Activated B cell treated with CpG ODN at 0.5 μM for 24 hours (primary cell): ENCODE data around the gene EIF2A. TPM values are rescaled to one million over a fixed set of nuclear protein-coding genes. Genes with fewer than 3 reads are reported as not detected.

ENCODE experiments used
- ATAC-seq: fragments of 200-7000 bp; cut with Tn5 transposase; one replicate; pipeline ENCODE4 v1.10.0; 2021; ENCODE audit warnings: low read depth, mild to moderate bottlenecking, moderate library complexity
- CTCF ChIA-PET: fragments of 350-600 bp; sonication (Branson Sonifier 250); formaldehyde crosslinking; loops from one replicate; lab custom pipeline; 2021; ENCODE audit warnings: antibody characterized with exemption; lab: Charles Lee
- POLR2A ChIA-PET: fragments of 350-600 bp; sonication (Branson Sonifier 250); formaldehyde crosslinking; loops from one replicate; lab custom pipeline; 2021; ENCODE audit warnings: antibody characterized with exemption; lab: Charles Lee
- DNase-seq: peaks from one replicate; pipeline ENCODE4 v3.0.0; 2022
- H3K27ac Mint-ChIP-seq: one replicate; pipeline ENCODE4 v1.8.0; 2020; ENCODE audit warnings: mixed read lengths
- H3K27me3 Mint-ChIP-seq: one replicate; pipeline ENCODE4 v1.8.0; 2021; ENCODE audit warnings: mixed read lengths
- H3K36me3 Mint-ChIP-seq: one replicate; pipeline ENCODE4 v1.8.0; 2021; ENCODE audit warnings: low read depth, mixed read lengths
- H3K4me1 Mint-ChIP-seq: one replicate; pipeline ENCODE4 v1.8.0; 2021; ENCODE audit warnings: mixed read lengths
- H3K4me3 Mint-ChIP-seq: one replicate; pipeline ENCODE4 v1.8.0; 2020; ENCODE audit warnings: mild to moderate bottlenecking, mixed read lengths
- H3K9me3 Mint-ChIP-seq: one replicate; pipeline ENCODE4 v1.8.0; 2020; ENCODE audit warnings: mixed read lengths
- intact Hi-C: fragments of 100-400 bp; cut with micrococcal nuclease; formaldehyde crosslinking; loops from one replicate; pipeline ENCODE4 v1.15.1; 2024
- total RNA-seq: library from RNA; stranded (reverse); gene quantifications from 2 replicates; pipeline ENCODE4 v1.2.3, GENCODE V29; 2022
- TF ChIP-seq, protein P1 (sequence below): fragments of 200-600 bp; IDR thresholded peaks from one replicate; pipeline ENCODE4 v1.8.0; 2022; ENCODE audit warnings: antibody characterized with exemption, mild to moderate bottlenecking

EIF2A gene
- total RNA-seq, 1 donor from 2014 or later: 109 TPM

DNA sequence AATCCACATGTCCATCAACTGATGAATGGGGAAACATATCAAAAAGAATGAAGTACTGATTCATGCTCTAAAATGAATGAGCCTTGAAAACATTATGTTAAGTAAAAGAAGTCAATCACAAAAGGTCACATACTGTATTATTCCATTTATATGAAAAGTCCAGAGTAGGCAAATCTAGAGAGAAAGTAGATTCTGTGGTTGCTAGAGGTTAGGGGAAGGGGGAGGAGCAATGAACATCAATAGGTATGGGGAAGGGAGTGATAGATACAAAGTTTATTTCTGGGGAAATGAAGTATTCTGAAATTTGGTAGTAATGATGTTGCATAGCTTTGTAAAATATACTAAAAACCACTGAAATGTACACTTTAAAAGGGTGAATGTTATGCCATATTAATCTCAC is 14.8 kb upstream of the EIF2A start:
- Mint-ChIP-seq H3K36me3 (no peaks in the 10 kb centered on the region), H3K27ac (no peak overlapping the region), H3K27me3 (no peaks in the 10 kb centered on the region), H3K4me3 (no peak overlapping the region), H3K9me3 (no peaks in the 10 kb centered on the region), H3K4me1 (no peaks in the 10 kb centered on the region)
- intact Hi-C loops: no loop called here
- TF ChIP-seq, protein P1, sequence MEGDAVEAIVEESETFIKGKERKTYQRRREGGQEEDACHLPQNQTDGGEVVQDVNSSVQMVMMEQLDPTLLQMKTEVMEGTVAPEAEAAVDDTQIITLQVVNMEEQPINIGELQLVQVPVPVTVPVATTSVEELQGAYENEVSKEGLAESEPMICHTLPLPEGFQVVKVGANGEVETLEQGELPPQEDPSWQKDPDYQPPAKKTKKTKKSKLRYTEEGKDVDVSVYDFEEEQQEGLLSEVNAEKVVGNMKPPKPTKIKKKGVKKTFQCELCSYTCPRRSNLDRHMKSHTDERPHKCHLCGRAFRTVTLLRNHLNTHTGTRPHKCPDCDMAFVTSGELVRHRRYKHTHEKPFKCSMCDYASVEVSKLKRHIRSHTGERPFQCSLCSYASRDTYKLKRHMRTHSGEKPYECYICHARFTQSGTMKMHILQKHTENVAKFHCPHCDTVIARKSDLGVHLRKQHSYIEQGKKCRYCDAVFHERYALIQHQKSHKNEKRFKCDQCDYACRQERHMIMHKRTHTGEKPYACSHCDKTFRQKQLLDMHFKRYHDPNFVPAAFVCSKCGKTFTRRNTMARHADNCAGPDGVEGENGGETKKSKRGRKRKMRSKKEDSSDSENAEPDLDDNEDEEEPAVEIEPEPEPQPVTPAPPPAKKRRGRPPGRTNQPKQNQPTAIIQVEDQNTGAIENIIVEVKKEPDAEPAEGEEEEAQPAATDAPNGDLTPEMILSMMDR: no peak
- ATAC-seq: no peak
- no peak for DNase-seq
- POLR2A ChIA-PET: interaction anchor here (0.5 kb wide), 1 partner anchor 147 kb away, joined by 3 read pairs; no protein-coding TSS in a partner anchor
- CTCF ChIA-PET: no interaction called here

DNA sequence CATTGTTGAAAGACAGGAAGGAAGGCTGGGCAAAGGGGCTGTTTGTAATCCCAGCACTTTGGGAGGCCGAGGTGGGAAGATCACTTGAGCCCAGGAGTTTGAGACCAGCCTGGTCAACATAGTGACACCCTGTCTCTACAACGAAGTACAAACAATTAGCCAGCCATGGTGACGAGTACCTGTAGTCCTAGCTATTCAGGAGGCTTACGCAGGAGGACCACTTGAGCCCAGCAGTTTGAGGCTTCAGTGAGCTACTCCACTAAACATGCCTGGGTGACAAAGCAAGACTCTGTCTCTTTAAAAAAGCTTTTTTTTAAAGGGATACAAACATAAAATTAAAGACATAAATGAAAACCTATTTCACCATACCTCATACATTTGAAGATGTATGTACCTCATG is 11.4 kb upstream of the EIF2A start:
- no peak for ATAC-seq
- no peak for DNase-seq
- Mint-ChIP-seq H3K4me1 (no peaks in the 10 kb centered on the region), H3K27me3 (no peaks in the 10 kb centered on the region), H3K27ac (no peak overlapping the region), H3K9me3 (no peaks in the 10 kb centered on the region), H3K4me3 (no peak overlapping the region), H3K36me3 (no peaks in the 10 kb centered on the region)
- TF ChIP-seq, protein P1: no peak
- POLR2A ChIA-PET: no interaction called here
- intact Hi-C loops: no loop called here
- CTCF ChIA-PET: no interaction called here

DNA sequence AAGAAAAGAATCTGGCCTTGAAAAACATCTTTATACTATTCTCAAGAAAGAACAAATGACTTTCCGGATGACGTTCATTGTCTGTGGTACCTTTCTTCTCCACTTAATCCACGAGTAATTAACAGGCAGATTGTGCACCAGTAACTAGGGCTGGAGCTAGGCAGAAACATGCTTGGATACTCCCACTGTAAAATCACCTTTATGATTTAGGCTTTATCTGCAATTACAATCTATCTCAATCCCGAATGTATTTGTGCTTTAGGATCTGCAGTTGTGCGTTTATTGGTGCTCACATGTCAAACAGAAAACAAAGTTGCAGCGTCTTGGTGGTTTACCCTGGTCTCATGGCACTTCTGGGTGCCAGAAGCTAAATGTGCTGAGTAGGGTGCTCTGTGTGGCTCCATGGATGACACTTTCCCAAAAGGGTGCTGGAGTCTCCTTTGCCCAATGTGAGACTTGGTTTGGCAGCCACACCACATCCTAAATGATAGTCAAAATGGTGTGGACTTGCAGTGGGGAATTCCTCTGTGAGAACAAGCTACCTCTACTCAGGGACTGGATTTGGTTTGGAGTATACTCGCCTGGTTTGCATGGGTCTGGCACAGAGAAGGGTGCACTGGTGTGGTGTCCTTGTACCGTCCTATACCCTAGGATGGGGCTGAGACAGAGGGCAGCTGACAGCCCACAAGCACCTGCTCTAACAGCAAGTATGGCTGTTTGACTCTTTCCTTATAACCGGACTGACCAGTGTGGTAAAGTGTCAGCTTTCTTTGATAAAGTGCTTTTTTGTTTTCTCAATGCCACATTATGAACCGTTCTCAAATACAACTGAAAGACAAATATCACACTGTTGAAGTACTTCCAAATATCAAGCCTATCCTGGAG is 8.0 kb upstream of the EIF2A start:
- Mint-ChIP-seq H3K4me3 (no peak overlapping the region), H3K9me3 (no peaks in the 10 kb centered on the region), H3K4me1 (peaks cover 8% of the 10 kb centered on the region), H3K27ac (no peak overlapping the region), H3K27me3 (no peaks in the 10 kb centered on the region), H3K36me3 (peaks cover 23% of the 10 kb centered on the region)
- DNase-seq: no peak
- TF ChIP-seq, protein P1: no peak
- CTCF ChIA-PET: interaction anchor here (0.7 kb wide), 1 partner anchor 250 kb away, joined by 3 read pairs; no protein-coding TSS in a partner anchor
- ATAC-seq: no peak
- POLR2A ChIA-PET: interaction anchor here (0.6 to 1.5 kb wide), 3 partner anchors 8 to 557 kb away, joined by 3 to 8 read pairs (median 6); partner anchors contain the start of genes EIF2A, SERP1 and TSC22D2
- intact Hi-C loops: no loop called here

DNA sequence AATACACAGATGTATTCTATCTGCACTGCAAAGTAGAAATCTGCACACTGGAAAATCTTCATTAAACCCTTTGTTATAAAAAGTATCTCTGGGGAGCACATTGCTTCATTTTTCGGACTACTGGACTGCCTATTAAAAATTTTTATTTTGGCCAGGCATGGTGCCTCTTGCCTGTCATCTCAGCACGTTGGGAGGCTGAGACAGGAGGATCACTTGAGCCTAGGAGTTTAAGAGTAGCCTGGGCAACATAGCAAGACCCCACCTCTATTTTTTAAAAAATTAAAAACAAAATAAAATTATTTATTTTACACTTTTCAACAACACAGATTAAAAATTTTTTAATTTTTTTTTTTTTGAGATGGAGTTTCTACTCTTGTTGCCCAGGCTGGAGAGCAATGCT is 6.3 kb upstream of the EIF2A start:
- ChIA-PET POLR2A (interaction anchor here (0.7 kb wide), 1 partner anchor 268 kb away, joined by 4 read pairs; no protein-coding TSS in a partner anchor), CTCF (no interaction called here)
- Mint-ChIP-seq H3K4me3 (no peak overlapping the region), H3K27ac (no peak overlapping the region), H3K27me3 (no peaks in the 10 kb centered on the region), H3K9me3 (no peaks in the 10 kb centered on the region), H3K4me1 (peaks cover 21% of the 10 kb centered on the region), H3K36me3 (peaks cover 31% of the 10 kb centered on the region)
- DNase-seq (no peak), ATAC-seq (no peak)
- intact Hi-C loops: no loop called here
- TF ChIP-seq, protein P1: no peak

DNA sequence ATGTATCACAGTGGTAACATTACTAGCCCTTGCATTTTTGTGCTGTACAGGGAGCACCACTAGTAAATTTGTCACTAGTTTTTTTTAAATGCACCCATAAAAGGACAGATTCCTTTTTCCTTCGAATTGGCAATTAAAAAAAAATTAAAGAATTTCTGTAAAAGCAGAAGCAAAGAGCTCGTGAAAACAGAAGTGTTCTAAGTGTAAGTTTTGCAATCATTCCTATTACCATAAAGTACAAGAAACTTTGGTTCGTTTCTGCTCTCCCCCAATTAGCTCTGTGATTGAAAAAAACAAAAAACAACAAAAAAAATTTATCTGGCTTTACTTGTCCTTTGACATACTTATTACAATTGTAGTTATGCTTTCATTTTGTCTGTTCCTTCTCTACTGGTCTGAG is 5.6 kb upstream of the EIF2A start:
- intact Hi-C loops: no loop called here
- Mint-ChIP-seq H3K4me3 (no peak overlapping the region), H3K4me1 (peaks cover 23% of the 10 kb centered on the region), H3K27ac (no peak overlapping the region), H3K36me3 (peaks cover 35% of the 10 kb centered on the region), H3K27me3 (no peaks in the 10 kb centered on the region), H3K9me3 (no peaks in the 10 kb centered on the region)
- TF ChIP-seq, protein P1: no peak
- POLR2A ChIA-PET: interaction anchor here (0.7 kb wide), 1 partner anchor 267 kb away, joined by 4 read pairs; no protein-coding TSS in a partner anchor
- ATAC-seq (no peak), DNase-seq (no peak)
- CTCF ChIA-PET: no interaction called here
